ENCODE measurements around the gene ESR2.
"Not testable (repeated sequence)": the region's sequence is repeated elsewhere in the genome, so short reads cannot be mapped to it uniquely, and the experiment has no call there.

The ESR2 gene

DNA sequence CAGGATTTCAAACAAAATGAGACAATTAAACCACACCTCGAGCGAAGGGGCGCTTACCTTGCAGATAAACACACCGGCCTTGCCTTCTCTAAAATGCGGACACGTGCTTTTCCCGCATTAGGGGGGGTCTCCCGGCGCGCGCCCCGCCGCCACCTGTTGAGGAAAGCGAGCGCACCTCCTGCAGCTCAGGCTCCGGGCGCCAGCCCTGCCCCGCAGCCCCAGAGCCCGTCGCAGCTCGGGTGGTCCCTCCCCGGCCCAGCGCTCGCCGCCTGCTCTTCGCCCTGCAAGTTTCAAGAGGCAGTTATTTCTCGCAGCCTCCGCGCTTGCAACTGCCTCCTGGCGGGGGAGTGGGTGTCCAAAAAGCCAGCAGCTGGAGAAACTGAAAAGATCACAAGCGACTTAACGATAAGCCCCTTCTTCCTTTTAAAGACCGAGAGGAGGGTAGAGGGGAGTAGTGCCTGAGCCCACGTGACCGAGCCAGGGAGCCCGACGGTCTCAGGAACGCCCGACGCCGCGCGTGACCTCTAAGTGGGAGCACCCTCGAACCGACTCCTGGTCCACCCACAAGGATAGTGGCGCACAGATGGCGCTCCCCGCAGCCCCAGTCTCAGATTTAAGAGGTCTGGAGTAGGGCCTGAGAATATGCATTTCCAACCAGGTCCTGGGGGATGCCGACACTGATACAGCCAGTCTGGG lies at the start of gene ESR2:
ESR2 (minus strand) TSS at position 396 of the 696 bp plus-strand sequence. CDS start 11,386 bp downstream, outside the sequence.
- Histone ChIP-seq H3K4me1 (ENCODE audit: control insufficient read depth, insufficient read depth, low read length) (no peaks in the 10 kb centered on the region), H3K9me3 (ENCODE audit: control insufficient read depth, insufficient read depth, low read length) (no peaks in the 10 kb centered on the region), H3K27ac (ENCODE audit: low read length) (no peak within 1 kb of the TSS), H3K36me3 (ENCODE audit: control insufficient read depth, insufficient read depth, low read length) (no peaks in the 10 kb centered on the region), H3K4me3 (ENCODE audit: low read length) (peak within 1 kb of the TSS; percentile 16; the same call in 1 of the 2 replicates), H3K27me3 (ENCODE audit: control insufficient read depth, insufficient read depth, low read length) (peaks cover 10% of the 10 kb centered on the region; the same call in 1 of the 2 replicates)
- no peak for DNase-seq (ENCODE audit: low read depth, low spot score)
- WGBS (ENCODE audit: insufficient coverage, insufficient read length), result no CpG with 5 or more reads among the region's 49 CpGs

DNA sequence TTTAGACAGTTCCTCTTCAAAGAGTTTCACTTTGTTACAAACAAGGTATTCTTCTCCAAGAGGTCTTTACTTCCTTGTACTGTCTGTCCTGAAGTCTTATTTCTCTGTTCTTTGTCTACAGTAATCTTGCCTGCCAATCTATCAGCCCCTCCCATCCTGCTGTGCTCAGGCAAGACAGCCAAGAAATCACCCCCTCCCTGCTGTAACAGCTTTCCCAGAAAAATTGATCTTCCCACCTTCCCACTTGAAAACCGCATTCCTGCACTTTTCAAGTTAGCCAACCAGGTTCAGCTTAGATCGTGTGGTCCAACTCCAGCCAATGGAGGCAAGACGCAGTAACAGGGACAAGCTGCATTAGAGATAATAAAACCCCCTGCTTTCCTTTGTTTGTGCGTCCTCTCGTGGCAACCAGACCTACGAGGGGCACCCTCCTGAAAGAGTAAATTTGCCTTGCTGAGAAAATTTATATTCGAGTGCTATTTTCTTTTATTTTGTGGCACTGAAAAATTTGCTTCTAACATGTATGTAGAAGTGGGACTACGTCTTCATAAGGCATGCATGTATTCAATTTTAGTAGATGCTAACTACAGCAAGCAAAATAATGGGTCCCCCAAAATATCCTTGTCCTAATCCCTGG lies 46.5 kb upstream of the ESR2 start:
- H3K36me3 ChIP-seq (ENCODE audit: control insufficient read depth, insufficient read depth, low read length), result no peaks in the 10 kb centered on the region
- H3K27me3 ChIP-seq (ENCODE audit: control insufficient read depth, insufficient read depth, low read length), result no peaks in the 10 kb centered on the region
- no peak overlapping the region for H3K27ac ChIP-seq (ENCODE audit: low read length)
- no peak overlapping the region for H3K4me3 ChIP-seq (ENCODE audit: low read length)
- no peak for DNase-seq (ENCODE audit: low read depth, low spot score)
- no CpG with 5 or more reads among the region's 8 CpGs for WGBS (ENCODE audit: insufficient coverage, insufficient read length)
- H3K9me3 ChIP-seq (ENCODE audit: control insufficient read depth, insufficient read depth, low read length), result no peaks in the 10 kb centered on the region
- H3K4me1 ChIP-seq (ENCODE audit: control insufficient read depth, insufficient read depth, low read length), result no peaks in the 10 kb centered on the region

DNA sequence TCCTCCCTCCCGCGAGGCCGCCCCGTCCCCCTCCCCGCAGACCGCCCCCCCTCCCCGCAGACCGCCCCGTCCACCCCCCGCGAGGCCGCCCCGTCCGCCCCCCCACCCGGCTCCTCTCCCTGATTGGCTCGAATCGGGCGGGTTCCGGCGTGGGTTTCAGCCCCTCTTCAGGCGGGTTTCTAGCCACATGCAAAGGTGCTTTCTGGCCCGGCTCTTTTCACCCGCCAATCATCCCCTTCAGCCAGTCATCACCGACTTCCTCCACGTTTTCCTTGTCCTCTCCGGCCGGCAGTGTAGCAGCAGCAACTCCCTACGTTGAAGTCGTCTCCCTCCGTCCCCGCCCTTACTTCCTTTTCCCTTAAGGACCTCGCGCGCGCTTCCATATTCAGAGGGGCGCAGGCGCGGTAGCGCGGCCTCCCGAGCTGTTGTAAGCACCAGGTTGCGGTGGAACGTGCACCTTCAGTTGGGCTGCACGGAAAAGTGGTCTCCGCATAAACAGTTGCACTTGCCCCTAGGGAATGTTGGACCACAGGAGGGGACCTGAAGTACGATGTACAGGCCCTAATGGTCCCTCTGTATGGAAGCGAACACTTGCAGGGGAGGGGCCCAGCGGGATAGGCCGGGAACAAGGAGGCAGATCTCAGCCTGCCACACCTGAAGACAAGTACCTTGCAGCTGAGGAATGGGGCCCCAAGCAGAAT lies 44.6 kb upstream of the ESR2 start:
- H3K27ac ChIP-seq (ENCODE audit: low read length), result no peak overlapping the region
- no peaks in the 10 kb centered on the region for H3K27me3 ChIP-seq (ENCODE audit: control insufficient read depth, insufficient read depth, low read length)
- H3K4me1 ChIP-seq (ENCODE audit: control insufficient read depth, insufficient read depth, low read length), result no peaks in the 10 kb centered on the region
- H3K36me3 ChIP-seq (ENCODE audit: control insufficient read depth, insufficient read depth, low read length), result no peaks in the 10 kb centered on the region; the same call in 1 of the 2 replicates
- peak overlapping the region; percentile 91; the same call in 1 of the 2 replicates for H3K4me3 ChIP-seq (ENCODE audit: low read length)
- DNase-seq (ENCODE audit: low read depth, low spot score), result peak; percentile 95
- H3K9me3 ChIP-seq (ENCODE audit: control insufficient read depth, insufficient read depth, low read length), result no peaks in the 10 kb centered on the region
- no CpG with 5 or more reads among the region's 49 CpGs for whole genome bisulfite sequencing (ENCODE audit: insufficient coverage, insufficient read length)

DNA sequence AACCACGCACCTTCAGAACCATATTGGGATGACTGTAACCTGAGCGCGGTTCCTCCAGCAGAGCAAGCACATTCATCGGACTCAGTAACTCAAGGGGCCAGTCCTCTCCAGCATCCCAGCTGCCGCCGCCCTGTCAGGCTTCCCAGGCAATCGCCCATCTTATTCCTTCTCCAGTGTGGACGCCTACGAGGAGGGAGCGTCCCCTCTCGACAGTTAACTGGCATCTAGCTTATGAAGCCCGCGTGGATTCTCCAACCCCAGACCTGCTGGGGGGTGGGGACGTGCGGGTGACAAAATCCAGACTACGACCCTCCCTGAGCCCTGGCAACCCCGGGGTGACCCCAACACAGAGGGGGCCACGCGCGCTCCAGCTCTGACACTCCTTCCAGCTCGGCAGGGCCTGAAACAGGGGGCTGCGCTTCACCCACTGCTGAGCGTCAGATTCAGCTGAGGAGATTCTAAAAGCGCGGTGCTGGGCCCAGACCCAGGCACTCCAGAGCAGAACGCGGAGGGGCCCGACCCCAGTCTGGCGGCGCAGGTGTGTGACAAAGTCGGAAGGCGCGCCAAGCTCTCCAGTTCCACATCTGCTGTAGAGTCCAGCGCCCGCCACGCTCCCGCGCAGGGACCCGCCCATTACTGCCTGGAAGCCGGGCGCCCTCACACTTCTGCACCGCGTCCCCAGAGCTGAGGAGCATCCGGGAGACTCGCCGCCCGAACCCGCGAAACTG lies 43.9 kb upstream of the ESR2 start:
- Histone ChIP-seq H3K27ac (ENCODE audit: low read length) (no peak overlapping the region), H3K4me1 (ENCODE audit: control insufficient read depth, insufficient read depth, low read length) (no peaks in the 10 kb centered on the region), H3K36me3 (ENCODE audit: control insufficient read depth, insufficient read depth, low read length) (no peaks in the 10 kb centered on the region; the same call in 1 of the 2 replicates), H3K4me3 (ENCODE audit: low read length) (peak overlapping the region; percentile 91), H3K9me3 (ENCODE audit: control insufficient read depth, insufficient read depth, low read length) (no peaks in the 10 kb centered on the region), H3K27me3 (ENCODE audit: control insufficient read depth, insufficient read depth, low read length) (no peaks in the 10 kb centered on the region)
- WGBS (ENCODE audit: insufficient coverage, insufficient read length), result no CpG with 5 or more reads among the region's 49 CpGs
- DNase-seq (ENCODE audit: low read depth, low spot score), result peak; percentile 22

DNA sequence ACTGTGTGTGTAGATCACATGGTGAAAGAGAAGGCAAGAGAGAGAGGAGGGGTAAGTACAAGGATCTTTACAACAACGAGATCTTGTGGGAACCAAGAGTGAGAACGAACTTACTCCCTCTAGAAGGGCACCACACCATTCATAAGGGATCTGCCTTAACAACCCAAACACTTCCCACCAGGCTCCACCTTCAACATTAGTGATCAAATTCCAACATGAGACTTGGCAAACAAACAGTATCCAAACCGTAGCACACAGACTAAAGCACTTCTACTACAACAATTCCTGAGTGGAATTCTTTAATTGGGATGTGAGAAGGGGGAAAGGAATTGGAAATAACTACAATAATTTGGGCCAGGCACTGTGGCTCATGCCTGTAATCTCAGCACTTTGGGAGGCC lies 35.0 kb upstream of the ESR2 start:
- Histone ChIP-seq H3K4me1 (ENCODE audit: control insufficient read depth, insufficient read depth, low read length) (no peaks in the 10 kb centered on the region), H3K36me3 (ENCODE audit: control insufficient read depth, insufficient read depth, low read length) (no peaks in the 10 kb centered on the region), H3K27me3 (ENCODE audit: control insufficient read depth, insufficient read depth, low read length) (no peaks in the 10 kb centered on the region), H3K27ac (ENCODE audit: low read length) (no peak overlapping the region), H3K4me3 (ENCODE audit: low read length) (no peak overlapping the region), H3K9me3 (ENCODE audit: control insufficient read depth, insufficient read depth, low read length) (no peaks in the 10 kb centered on the region)
- no peak for DNase-seq (ENCODE audit: low read depth, low spot score)
- no CpG with 5 or more reads among the region's 3 CpGs for WGBS (ENCODE audit: insufficient coverage, insufficient read length)

DNA sequence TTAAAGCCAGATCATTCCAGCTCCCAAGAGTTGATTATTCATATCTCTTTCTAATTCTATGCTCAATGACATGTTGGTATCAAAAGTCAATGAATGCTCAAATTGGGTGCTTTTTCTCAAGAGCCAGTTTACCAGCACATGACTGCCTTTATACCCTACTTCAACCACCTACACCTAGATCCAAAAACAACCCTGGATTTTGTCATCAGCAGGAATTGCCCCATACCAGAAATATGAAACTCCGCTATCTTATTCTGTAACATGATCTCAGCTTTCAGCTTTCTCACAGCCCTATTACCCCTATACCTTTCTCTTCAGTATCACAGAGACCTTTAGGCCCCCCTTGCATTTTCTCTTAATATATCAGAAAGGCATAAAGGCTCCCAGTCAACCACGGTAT lies 32.3 kb upstream of the ESR2 start:
- no peaks in the 10 kb centered on the region for H3K27me3 ChIP-seq (ENCODE audit: control insufficient read depth, insufficient read depth, low read length)
- no peaks in the 10 kb centered on the region for H3K9me3 ChIP-seq (ENCODE audit: control insufficient read depth, insufficient read depth, low read length)
- H3K4me1 ChIP-seq (ENCODE audit: control insufficient read depth, insufficient read depth, low read length), result no peaks in the 10 kb centered on the region
- no peak overlapping the region for H3K4me3 ChIP-seq (ENCODE audit: low read length)
- H3K27ac ChIP-seq (ENCODE audit: low read length), result no peak overlapping the region
- H3K36me3 ChIP-seq (ENCODE audit: control insufficient read depth, insufficient read depth, low read length), result no peaks in the 10 kb centered on the region
- no CpG with 5 or more reads among the region's 2 CpGs for whole genome bisulfite sequencing (ENCODE audit: insufficient coverage, insufficient read length)
- DNase-seq (ENCODE audit: low read depth, low spot score), result no peak

DNA sequence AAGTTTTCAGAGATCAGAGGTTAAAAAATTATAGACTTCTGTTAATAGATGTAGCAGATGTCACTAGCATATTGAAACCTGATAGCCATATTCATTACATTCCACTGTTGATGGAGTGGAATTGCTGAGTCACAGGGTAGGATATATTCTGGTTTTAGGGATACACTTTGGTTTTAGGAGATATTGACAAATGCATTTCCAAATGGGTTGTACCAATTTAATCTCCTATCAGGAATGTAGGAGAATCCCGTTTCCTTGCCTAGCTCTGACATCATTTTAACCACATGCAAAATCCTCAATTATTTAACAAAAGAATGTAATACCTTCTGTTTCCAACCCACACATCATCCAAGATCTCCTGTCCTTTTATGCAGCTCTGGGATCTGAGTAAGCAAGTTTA lies 30.7 kb upstream of the ESR2 start:
- H3K9me3 ChIP-seq (ENCODE audit: control insufficient read depth, insufficient read depth, low read length), result no peaks in the 10 kb centered on the region
- H3K4me3 ChIP-seq (ENCODE audit: low read length), result no peak overlapping the region
- WGBS (ENCODE audit: insufficient coverage, insufficient read length), result no CpG with 5 or more reads among the region's 1 CpG
- H3K4me1 ChIP-seq (ENCODE audit: control insufficient read depth, insufficient read depth, low read length), result no peaks in the 10 kb centered on the region
- no peak for DNase-seq (ENCODE audit: low read depth, low spot score)
- no peaks in the 10 kb centered on the region for H3K36me3 ChIP-seq (ENCODE audit: control insufficient read depth, insufficient read depth, low read length)
- no peaks in the 10 kb centered on the region for H3K27me3 ChIP-seq (ENCODE audit: control insufficient read depth, insufficient read depth, low read length)
- H3K27ac ChIP-seq (ENCODE audit: low read length), result no peak overlapping the region

DNA sequence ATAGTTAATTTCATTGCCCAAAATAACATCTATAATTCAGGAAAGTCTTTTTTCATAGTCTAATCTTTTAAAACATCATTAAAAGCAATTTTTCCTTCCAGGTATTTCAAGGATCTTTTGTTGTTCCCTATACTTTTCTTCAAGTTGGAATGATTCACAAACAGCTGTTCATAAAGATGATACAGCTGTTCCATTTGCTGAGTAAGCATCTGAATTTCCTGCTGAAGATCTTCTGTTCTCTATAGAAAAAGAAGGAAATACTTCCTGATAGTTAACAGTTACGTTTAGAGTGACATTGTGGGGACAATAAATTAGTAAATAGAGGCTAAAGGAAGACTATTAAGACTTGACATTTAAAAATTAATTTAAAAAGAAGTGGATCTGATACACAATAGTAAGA lies 30.3 kb upstream of the ESR2 start:
- no peaks in the 10 kb centered on the region for H3K36me3 ChIP-seq (ENCODE audit: control insufficient read depth, insufficient read depth, low read length)
- no peaks in the 10 kb centered on the region for H3K9me3 ChIP-seq (ENCODE audit: control insufficient read depth, insufficient read depth, low read length)
- no peak overlapping the region for H3K27ac ChIP-seq (ENCODE audit: low read length)
- no peak for DNase-seq (ENCODE audit: low read depth, low spot score)
- H3K27me3 ChIP-seq (ENCODE audit: control insufficient read depth, insufficient read depth, low read length), result no peaks in the 10 kb centered on the region
- WGBS (ENCODE audit: insufficient coverage, insufficient read length), result no CpG with 5 or more reads among the region's 1 CpG
- no peak overlapping the region for H3K4me3 ChIP-seq (ENCODE audit: low read length)
- no peaks in the 10 kb centered on the region for H3K4me1 ChIP-seq (ENCODE audit: control insufficient read depth, insufficient read depth, low read length)

DNA sequence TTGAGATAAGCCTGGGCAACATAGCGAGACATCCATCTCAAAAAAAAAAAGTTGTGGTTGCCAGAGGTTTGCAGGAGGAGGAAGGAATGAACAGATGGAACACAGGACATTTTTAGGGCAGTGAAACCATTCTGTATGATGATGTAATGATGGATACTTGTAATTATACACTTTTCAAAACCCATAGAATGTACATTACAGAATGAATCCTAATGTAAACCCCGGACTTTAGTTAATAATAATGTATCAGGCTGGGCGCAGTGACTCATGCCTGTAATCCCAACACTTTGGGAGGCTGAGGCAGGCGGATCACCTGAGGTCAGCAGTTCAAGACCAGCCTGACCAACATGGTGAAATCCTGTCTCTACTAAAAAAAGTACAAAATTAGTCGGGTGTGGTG lies 26.2 kb upstream of the ESR2 start:
- WGBS (ENCODE audit: insufficient coverage, insufficient read length), result no CpG with 5 or more reads among the region's 5 CpGs
- not testable (repeated sequence) for H3K9me3 ChIP-seq (ENCODE audit: control insufficient read depth, insufficient read depth, low read length); H3K36me3 ChIP-seq (ENCODE audit: control insufficient read depth, insufficient read depth, low read length); H3K4me1 ChIP-seq (ENCODE audit: control insufficient read depth, insufficient read depth, low read length); H3K27me3 ChIP-seq (ENCODE audit: control insufficient read depth, insufficient read depth, low read length); H3K4me3 ChIP-seq (ENCODE audit: low read length); DNase-seq (ENCODE audit: low read depth, low spot score); H3K27ac ChIP-seq (ENCODE audit: low read length)

DNA sequence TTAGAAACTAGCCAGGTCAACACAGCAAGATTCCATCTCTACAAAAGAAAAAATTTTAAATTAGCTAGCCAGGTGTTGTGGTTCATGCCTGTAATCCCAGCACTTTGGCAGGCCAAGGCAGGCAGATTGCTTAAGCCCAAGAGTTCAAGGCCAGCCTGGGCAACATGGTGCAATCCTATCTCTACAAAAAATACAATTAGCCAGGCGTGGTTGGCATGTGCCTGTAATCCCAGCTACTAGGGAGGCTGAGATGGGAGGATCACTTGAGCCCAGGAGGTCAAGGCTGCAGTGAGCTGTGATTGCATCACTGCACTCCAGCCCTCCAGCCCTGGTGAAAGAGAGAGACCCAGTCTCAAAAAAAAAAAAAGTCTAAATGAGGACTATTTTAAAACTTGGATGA lies 24.5 kb upstream of the ESR2 start:
- not testable (repeated sequence) for H3K9me3 ChIP-seq (ENCODE audit: control insufficient read depth, insufficient read depth, low read length); H3K4me3 ChIP-seq (ENCODE audit: low read length); H3K36me3 ChIP-seq (ENCODE audit: control insufficient read depth, insufficient read depth, low read length); DNase-seq (ENCODE audit: low read depth, low spot score); H3K27me3 ChIP-seq (ENCODE audit: control insufficient read depth, insufficient read depth, low read length); H3K4me1 ChIP-seq (ENCODE audit: control insufficient read depth, insufficient read depth, low read length); H3K27ac ChIP-seq (ENCODE audit: low read length)
- WGBS (ENCODE audit: insufficient coverage, insufficient read length), result no CpG with 5 or more reads among the region's 1 CpG
